HG02970 (cell line): ENCODE measurements around the gene TELO2.

ENCODE experiments used
- ATAC-seq: cut with Tn5 transposase; IDR thresholded peaks from one replicate; pipeline ENCODE4 v1.9.1; 2021; ENCODE audit warnings: mild to moderate bottlenecking, moderate library complexity, moderate number of reproducible peaks; ENCODE audit not compliant: unreplicated experiment, low FRiP score

TELO2 gene

DNA sequence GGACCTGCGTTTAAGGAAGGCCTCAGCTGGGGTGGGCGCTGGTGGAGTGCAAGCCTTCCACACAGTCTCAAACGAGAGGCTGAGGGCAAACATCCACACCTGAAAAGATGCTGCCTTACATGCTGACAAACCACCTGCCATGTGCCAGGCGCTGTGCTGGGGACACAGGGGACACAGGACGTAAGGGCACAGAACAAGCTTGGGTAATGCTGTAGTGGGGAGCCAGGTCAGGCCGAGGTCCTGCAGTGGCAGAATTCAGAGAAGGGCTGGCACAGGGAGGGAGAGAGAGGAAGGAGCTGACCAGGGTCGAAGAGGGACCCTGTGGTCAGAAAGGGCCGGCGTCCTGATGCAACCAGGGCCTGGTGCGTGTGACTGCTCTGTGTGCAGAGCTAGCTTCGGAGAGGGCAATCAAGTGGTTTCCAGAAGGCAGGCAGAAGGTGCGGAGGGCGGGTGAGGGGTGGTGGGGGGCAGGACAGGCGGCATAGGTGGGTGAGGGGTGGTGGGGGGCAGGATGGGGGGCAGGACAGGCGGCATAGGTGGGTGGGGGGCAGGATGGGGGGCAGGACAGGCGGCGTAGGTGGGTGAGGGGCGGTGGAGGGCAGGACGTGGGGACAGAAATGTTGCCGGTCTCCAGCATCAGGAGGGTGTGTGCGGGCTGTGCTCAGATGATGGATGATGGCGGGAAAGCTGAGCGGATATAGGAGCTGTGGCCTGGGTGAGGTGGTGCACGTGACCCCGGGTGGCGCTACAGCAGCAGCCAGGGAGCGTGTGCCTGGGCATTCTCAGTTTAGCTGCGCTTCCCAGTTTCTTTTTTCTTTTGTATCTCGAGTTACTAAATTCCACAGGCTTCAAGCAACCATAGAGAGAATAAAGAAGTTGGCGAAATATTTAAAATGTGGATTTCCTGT lies 18.8 kb downstream of the TELO2 start:
- no peak for ATAC-seq

GRCh38 chr16:1512774-1513173 lies 19.6 kb downstream of the TELO2 start:
- no peak for ATAC-seq

GRCh38 chr16:1514507-1514906 lies 21.3 kb downstream of the TELO2 start:
- ATAC-seq = no peak

- ATAC-seq = no peak
Observed at GRCh38 chr16:1518626-1519135, 25.5 kb downstream of the TELO2 start.

- ATAC-seq = no peak
Observed at GRCh38 chr16:1519831-1520230, 26.7 kb downstream of the TELO2 start.

GRCh38 chr16:1520461-1520860 lies 27.3 kb downstream of the TELO2 start:
- no peak for ATAC-seq

DNA sequence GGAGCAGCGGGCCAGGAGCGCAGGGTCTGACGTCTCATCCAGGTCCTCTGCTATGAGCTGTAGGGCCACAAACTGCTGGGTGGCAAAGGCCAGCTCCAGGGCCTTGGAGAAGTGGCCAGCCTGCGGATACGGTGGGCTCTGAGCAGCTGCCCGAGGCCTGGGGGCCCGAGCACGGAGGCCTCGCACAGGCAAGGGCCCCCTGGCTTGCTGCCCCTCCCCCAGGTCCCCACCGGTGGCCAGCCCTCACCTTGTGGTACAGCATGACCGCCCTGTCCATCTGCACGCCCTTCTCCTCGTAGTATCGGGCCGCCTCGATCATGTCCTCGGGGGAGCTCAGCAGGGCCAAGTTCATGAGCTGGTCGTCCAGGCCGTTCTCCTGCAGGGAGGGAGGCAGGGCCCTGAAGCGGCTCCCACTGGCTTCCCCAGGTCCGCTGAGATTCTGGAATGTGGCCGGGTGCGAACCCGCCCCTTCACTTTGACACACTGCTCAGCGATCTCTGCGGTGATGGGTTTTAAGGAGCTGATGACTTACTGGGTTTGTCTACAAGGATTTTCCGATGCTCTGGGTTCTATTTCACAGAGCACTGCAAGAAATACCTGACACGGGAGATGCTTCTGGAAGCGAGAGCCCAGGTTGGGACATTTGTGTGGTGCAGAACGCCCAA lies 30.6 kb downstream of the TELO2 start:
- no peak for ATAC-seq

- ATAC-seq = no peak
Observed at GRCh38 chr16:1524366-1524765, 31.2 kb downstream of the TELO2 start.

DNA sequence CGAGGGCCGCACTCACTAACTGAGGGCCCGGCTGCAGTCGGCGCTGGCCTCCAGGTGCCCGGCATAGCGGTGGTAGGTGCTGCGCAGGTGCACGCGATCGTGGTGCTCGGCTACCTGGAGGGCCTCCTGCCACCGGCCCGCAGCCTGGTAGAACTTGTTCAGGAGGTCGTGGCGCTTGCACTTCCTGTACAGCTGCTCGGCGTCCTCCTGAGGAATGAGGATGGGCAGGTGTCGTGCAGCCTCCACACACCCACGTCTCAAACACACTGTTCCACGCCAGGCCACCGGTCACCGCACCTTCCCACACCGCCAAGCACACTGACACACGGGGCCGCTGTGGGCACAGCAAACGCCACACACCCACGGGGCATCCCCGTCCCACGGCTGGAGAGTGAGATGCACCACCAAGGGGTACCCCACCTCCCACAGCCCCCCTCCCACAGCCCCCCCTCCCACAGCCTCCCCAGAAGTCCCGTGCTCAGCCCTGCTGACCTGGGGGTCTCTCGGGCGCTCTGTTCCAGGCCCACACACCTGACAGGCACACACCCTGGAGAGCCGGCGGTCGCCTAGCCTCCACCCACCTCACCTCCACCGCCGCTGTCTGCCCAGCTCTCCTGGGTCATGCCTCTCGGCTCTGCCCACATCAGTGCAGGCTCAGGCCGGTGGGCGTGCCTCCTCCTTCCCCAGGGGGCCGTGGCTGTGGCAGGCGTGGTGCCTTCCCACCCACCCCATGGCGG lies 32.9 kb downstream of the TELO2 start:
- no peak for ATAC-seq

- no peak for ATAC-seq
Observed at GRCh38 chr16:1526608-1527555, 33.7 kb downstream of the TELO2 start.

GRCh38 chr16:1527836-1528811 lies 35.0 kb downstream of the TELO2 start:
- ATAC-seq = no peak

GRCh38 chr16:1528921-1529537 lies 35.9 kb downstream of the TELO2 start:
- ATAC-seq = no peak

GRCh38 chr16:1530349-1530882 lies 37.3 kb downstream of the TELO2 start:
- no peak for ATAC-seq

DNA sequence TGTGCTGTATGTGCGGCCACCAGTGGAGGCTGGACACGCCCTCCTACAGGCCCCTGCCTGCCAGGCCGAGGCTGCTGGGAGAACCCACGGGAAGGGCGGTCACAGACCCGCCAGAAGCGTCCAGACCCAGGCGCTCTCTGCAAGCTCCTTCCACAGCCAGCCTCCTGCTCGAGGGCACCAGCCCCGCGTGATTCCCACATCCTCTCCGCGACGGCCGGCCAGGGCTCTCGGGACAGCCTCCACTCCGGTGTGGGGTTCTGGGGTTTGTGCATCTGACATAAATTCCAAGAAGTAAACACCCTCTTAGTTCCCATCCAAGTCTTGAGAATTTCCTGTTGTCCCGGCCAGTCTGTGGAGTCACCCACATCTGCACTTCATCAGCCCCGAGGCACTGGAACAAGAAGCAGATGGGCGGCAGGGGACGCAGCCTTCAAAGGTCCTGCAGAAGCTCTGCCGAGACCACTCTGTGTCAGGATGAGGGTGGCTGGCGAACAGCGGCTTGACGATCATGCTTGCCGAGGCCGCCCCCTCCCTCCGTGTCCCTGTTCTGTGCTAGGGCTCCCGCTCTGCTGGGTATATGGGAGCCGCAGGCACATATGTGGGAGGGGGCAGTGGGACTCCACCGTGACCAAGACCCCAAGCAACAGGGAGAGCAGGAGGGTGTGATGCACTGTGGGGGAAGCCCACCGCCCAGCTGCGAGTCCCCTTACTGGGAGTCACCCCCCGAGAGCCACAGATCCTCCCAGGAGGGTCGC lies 37.9 kb downstream of the TELO2 start:
- no peak for ATAC-seq

DNA sequence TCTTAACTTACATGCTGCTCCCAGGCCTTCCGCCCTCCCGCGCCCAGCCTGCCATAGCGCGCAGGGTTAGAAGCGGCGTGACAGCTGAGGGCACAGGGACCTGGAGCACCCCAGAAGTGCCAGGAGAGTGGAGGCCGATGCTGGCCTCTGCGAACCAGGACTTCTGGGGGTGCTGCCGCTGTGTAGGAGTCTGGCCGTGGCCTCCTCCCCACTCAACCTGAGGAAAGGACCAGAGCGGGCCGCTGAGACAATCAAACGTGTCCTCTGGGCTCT lies 38.4 kb downstream of the TELO2 start:
- ATAC-seq = no peak

- ATAC-seq = no peak
Observed at GRCh38 chr16:1532081-1532760, 39.1 kb downstream of the TELO2 start.

- no peak for ATAC-seq
Observed at GRCh38 chr16:1532771-1533170, 39.6 kb downstream of the TELO2 start.
